OCI-LY1 (cell line): ENCODE data around the gene DYDC2.

Experiments used
- H2AFZ ChIP-seq: fragments of 200-600 bp; sonication (generic), shearing (Covaris generic); 2 replicates; pipeline ENCODE4 v1.6.0; 2014; ENCODE audit warnings: antibody characterized with exemption, mild to moderate bottlenecking, low read length
- H3F3A ChIP-seq: fragments of 200-600 bp; sonication (generic), shearing (Covaris generic); 2 replicates; pipeline ENCODE4 v1.6.0; 2014; ENCODE audit warnings: mild to moderate bottlenecking, antibody characterized with exemption, low read length, moderate library complexity; ENCODE audit not compliant: insufficient read depth
- H3K27ac ChIP-seq: fragments of 200-600 bp; sonication (generic); 2 replicates; pipeline ENCODE4 v1.5.1; 2014; ENCODE audit warnings: low read length, mixed run types, mild to moderate bottlenecking, low read depth; ENCODE audit not compliant: poor library complexity, severe bottlenecking
- H3K27me3 ChIP-seq: fragments of 200-600 bp; sonication (generic); 2 replicates; pipeline ENCODE4 v1.6.0; 2014; ENCODE audit warnings: antibody characterized with exemption, mild to moderate bottlenecking, low read length, moderate library complexity; ENCODE audit not compliant: insufficient read depth
- H3K36me3 ChIP-seq: fragments of 200-600 bp; sonication (generic); 2 replicates; pipeline ENCODE4 v1.6.1; 2014; ENCODE audit warnings: mild to moderate bottlenecking, antibody characterized with exemption, low read length, moderate library complexity, mixed read lengths; ENCODE audit not compliant: insufficient read depth
- H3K4me1 ChIP-seq: fragments of 200-600 bp; sonication (generic); 2 replicates; pipeline ENCODE4 v1.5.1; 2014; ENCODE audit warnings: mild to moderate bottlenecking, low read length, moderate library complexity; ENCODE audit not compliant: insufficient read depth, severe bottlenecking
- H3K4me2 ChIP-seq: fragments of 200-600 bp; sonication (generic), shearing (Covaris generic); 2 replicates; pipeline ENCODE4 v1.6.1; 2014; ENCODE audit warnings: low read length
- H3K4me3 ChIP-seq: fragments of 200-600 bp; sonication (generic); 2 replicates; pipeline ENCODE4 v1.5.1; 2014; ENCODE audit warnings: low read length, low read depth, mild to moderate bottlenecking, mixed read lengths; ENCODE audit not compliant: poor library complexity, severe bottlenecking
- H3K79me2 ChIP-seq: fragments of 200-600 bp; shearing (Covaris generic); 2 replicates; pipeline ENCODE4 v1.6.1; 2016; ENCODE audit warnings: mixed run types, low read length, mixed read lengths; ENCODE audit not compliant: insufficient read depth
- H3K9ac ChIP-seq: fragments of 200-600 bp; sonication (generic), shearing (Covaris generic); 2 replicates; pipeline ENCODE4 v1.6.1; 2014; ENCODE audit warnings: mild to moderate bottlenecking, low read length, mixed read lengths
- H3K9me2 ChIP-seq: fragments of 200-600 bp; sonication (generic), shearing (Covaris generic); 2 replicates; pipeline ENCODE4 v1.6.1; 2014; ENCODE audit warnings: low read depth, mild to moderate bottlenecking, low read length, mixed read lengths
- H3K9me3 ChIP-seq: fragments of 200-600 bp; shearing (Covaris generic); 2 replicates; pipeline ENCODE4 v1.6.1; 2014; ENCODE audit warnings: low read length, mixed read lengths
- H4K20me1 ChIP-seq: fragments of 200-600 bp; sonication (generic), shearing (Covaris generic); 2 replicates; pipeline ENCODE4 v1.6.0; 2016; ENCODE audit warnings: mild to moderate bottlenecking, low read length; ENCODE audit not compliant: insufficient read depth
- EZH2 ChIP-seq: fragments of 200-600 bp; sonication (generic), shearing (Covaris generic); IDR thresholded peaks from 2 replicates; pipeline ENCODE4 v1.8.0; 2017; ENCODE audit warnings: borderline replicate concordance, mixed run types, mild to moderate bottlenecking, antibody characterized with exemption, low read length, moderate library complexity, mixed read lengths
- TF ChIP-seq, protein P1 (sequence below): fragments of 200-600 bp; sonication (generic), shearing (Covaris generic); IDR thresholded peaks from 2 replicates; pipeline ENCODE4 v1.5.1; 2017; ENCODE audit warnings: mild to moderate bottlenecking, antibody characterized with exemption, low read length, moderate library complexity, mixed read lengths

The DYDC2 gene, protein sequence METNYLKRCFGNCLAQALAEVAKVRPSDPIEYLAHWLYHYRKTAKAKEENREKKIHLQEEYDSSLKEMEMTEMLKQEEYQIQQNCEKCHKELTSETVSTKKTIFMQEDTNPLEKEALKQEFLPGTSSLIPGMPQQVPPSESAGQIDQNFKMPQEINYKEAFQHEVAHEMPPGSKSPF

DNA sequence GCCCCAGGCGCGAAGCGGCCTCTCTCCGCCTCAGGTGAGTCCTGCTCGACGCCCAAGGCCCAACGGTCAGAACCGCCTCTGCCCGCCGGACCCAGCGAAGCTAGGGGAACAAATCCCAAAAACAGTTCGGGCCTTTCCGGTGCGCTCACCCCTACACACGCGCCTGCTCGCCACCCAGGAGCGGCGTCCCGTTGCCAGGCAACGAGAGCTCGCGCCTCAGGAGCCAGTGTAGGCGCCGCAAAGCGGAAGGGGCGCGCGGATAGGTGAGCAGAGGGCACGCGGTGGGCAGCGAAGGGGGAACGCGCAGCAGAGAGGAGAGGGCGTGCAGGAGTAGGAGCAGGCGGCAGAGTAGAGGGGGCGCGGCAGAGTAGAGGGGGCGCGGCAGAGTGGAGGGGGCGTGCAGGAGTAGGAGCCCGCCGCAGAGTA lies at the start of gene DYDC2, which contains the start of gene DYDC1:
TSS of gene DYDC2 (plus strand) at position 219 of the 426 bp plus-strand sequence. CDS start 5,663 bp downstream, outside the sequence.
TSS of gene DYDC1 (minus strand) at position 193 of the 426 bp plus-strand sequence. CDS start 4,154 bp downstream, outside the sequence.
- H3K4me3 ChIP-seq: no peak within 1 kb of the TSS
- no peaks in the 10 kb centered on the region for H3K9me3 ChIP-seq
- no peaks in the 10 kb centered on the region for H3K9me2 ChIP-seq
- no peaks in the 10 kb centered on the region for H3K79me2 ChIP-seq
- no peaks in the 10 kb centered on the region for H3K27me3 ChIP-seq
- H3K4me2 ChIP-seq: no peak within 1 kb of the TSS
- H4K20me1 ChIP-seq: no peaks in the 10 kb centered on the region
- H3F3A ChIP-seq: no peaks in the 10 kb centered on the region
- TF ChIP-seq, protein P1, sequence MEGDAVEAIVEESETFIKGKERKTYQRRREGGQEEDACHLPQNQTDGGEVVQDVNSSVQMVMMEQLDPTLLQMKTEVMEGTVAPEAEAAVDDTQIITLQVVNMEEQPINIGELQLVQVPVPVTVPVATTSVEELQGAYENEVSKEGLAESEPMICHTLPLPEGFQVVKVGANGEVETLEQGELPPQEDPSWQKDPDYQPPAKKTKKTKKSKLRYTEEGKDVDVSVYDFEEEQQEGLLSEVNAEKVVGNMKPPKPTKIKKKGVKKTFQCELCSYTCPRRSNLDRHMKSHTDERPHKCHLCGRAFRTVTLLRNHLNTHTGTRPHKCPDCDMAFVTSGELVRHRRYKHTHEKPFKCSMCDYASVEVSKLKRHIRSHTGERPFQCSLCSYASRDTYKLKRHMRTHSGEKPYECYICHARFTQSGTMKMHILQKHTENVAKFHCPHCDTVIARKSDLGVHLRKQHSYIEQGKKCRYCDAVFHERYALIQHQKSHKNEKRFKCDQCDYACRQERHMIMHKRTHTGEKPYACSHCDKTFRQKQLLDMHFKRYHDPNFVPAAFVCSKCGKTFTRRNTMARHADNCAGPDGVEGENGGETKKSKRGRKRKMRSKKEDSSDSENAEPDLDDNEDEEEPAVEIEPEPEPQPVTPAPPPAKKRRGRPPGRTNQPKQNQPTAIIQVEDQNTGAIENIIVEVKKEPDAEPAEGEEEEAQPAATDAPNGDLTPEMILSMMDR: no peak
- TF ChIP-seq EZH2: no peak
- no peaks in the 10 kb centered on the region for H3K36me3 ChIP-seq
- H2AFZ ChIP-seq: no peak within 1 kb of the TSS
- no peak within 1 kb of the TSS for H3K9ac ChIP-seq
- H3K27ac ChIP-seq: no peak within 1 kb of the TSS
- H3K4me1 ChIP-seq: no peaks in the 10 kb centered on the region

DNA sequence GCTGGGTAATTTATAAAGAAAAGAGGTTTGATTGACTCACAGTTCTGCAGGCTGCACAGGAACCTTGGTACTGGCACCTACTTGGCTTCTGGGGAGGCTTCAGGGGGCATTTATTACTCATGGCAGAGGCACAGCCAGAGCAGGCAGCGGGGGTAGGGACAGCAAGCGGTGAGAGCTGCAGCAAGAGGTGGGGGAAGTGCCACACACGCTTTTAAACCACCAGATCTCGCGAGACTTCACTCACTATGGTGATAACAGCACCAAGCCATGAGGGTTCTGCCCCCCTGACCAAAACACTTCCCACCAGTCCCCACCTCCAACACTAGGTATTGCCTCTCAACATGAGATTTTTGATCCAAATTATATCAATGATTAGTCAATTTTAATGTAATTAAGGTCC lies 43.1 kb upstream of the DYDC2 start:
- no peaks in the 10 kb centered on the region for H3K4me1 ChIP-seq
- no peak overlapping the region for H2AFZ ChIP-seq
- no peak overlapping the region for H3K4me2 ChIP-seq
- no peaks in the 10 kb centered on the region for H3K36me3 ChIP-seq
- no peak overlapping the region for H3K27ac ChIP-seq
- H3K9me3 ChIP-seq: peaks cover 3% of the 10 kb centered on the region
- no peak overlapping the region for H3K9ac ChIP-seq
- H3K79me2 ChIP-seq: no peaks in the 10 kb centered on the region
- no peak overlapping the region for H3K4me3 ChIP-seq
- H3K9me2 ChIP-seq: no peaks in the 10 kb centered on the region
- TF ChIP-seq EZH2: no peak
- TF ChIP-seq, protein P1: no peak
- no peaks in the 10 kb centered on the region for H3K27me3 ChIP-seq
- H3F3A ChIP-seq: no peaks in the 10 kb centered on the region
- no peaks in the 10 kb centered on the region for H4K20me1 ChIP-seq

DNA sequence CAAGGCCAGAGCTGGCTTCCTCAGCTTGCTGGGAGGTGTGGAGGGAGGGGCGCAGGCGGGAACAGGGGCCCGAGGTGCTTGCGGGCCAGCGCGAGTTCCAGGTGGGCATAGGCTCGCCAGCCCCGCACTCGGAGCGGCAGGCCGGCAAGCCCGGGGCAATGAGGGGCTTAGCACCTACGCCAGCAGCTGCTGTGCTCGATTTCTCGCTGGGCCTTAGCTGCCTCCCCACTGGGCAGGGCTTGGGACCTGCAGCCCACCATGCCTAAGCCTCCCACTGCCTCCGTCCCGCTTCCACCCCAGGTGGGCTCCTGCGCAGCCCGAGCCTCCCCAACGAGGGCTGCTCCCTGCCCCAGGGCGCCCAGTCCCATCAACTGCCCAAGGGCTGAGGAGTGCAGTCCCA lies 41.2 kb upstream of the DYDC2 start:
- Histone ChIP-seq H3K79me2 (no peaks in the 10 kb centered on the region), H3F3A (no peaks in the 10 kb centered on the region), H3K9ac (no peak overlapping the region), H3K27me3 (no peaks in the 10 kb centered on the region), H3K9me2 (no peaks in the 10 kb centered on the region), H2AFZ (no peak overlapping the region), H3K9me3 (peaks cover 3% of the 10 kb centered on the region), H3K4me2 (no peak overlapping the region), H3K36me3 (no peaks in the 10 kb centered on the region), H3K27ac (no peak overlapping the region), H3K4me3 (no peak overlapping the region), H3K4me1 (no peaks in the 10 kb centered on the region), H4K20me1 (no peaks in the 10 kb centered on the region)
- TF ChIP-seq, protein P1: no peak
- no peak for TF ChIP-seq EZH2
